ENCODE measurements around the gene TLE5.

DNA sequence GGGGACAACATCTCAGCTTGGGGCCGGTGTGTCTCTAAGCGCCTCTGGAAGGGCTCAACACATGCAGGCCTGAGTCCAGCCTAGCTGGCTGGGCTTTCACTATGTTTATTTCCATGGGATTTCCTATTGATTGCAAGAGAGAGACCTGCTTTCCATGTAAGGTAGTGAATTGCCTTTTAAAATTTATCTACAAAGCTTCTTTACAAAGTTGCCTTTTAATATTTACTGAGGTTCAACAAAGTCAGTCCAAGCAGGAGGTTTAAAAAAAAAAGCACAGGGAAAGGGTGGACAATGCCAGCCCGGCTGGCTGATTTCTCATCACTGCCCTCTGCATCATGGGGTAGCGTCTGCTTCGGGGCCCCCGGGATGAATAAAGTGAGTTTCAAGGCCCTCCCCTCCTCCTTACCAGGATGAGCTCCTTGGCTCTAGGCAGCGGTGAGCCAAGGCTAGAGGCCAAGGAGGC is 49.0 kb downstream of the TLE5 start:
- no peak for TF ChIP-seq TAF1 (IDR thresholded peaks at IDR 0.05; ENCODE audit: borderline replicate concordance, insufficient read depth, low read length)
- TF ChIP-seq SIN3A (IDR thresholded peaks at IDR 0.05; ENCODE audit: borderline replicate concordance, insufficient read depth, low read length), result no peak
- no peak for TF ChIP-seq POLR2AphosphoS5 (IDR thresholded peaks at IDR 0.05; ENCODE audit: low read depth, low read length)

All from PFSK-1 (cell line).